Spinal cord (tissue), 10 donors: ENCODE measurements around the gene TFF1. TPM values are rescaled to one million over a fixed set of nuclear protein-coding genes. Genes with fewer than 3 reads are reported as not detected.

Experiments used
- DNase-seq, 6 donors: peaks; one replicate each; pipeline versions ENCODE4 v3.0.0 to v3.0.0-alpha.2; 2013 to 2015; ENCODE audit warnings: low spot score in 6 of 6, low read depth in 4 of 6
- H3K27ac ChIP-seq: one replicate; pipeline ENCODE4 v1.5.1; 2013; ENCODE audit warnings: low read depth, low read length, control low read depth
- H3K27me3 ChIP-seq: one replicate; pipeline ENCODE4 v1.6.1; 2013; ENCODE audit warnings: low read length; ENCODE audit not compliant: control insufficient read depth, insufficient read depth
- H3K36me3 ChIP-seq: one replicate; pipeline ENCODE4 v1.6.1; 2013; ENCODE audit warnings: low read length; ENCODE audit not compliant: control insufficient read depth, insufficient read depth
- H3K4me1 ChIP-seq: one replicate; pipeline ENCODE4 v1.6.1; 2013; ENCODE audit warnings: low read length; ENCODE audit not compliant: control insufficient read depth, insufficient read depth
- H3K4me3 ChIP-seq: one replicate; pipeline ENCODE4 v1.5.1; 2013; ENCODE audit warnings: low read depth, low read length, control low read depth
- H3K9me3 ChIP-seq: one replicate; pipeline ENCODE4 v1.6.1; 2013; ENCODE audit warnings: low read length; ENCODE audit not compliant: control insufficient read depth, insufficient read depth
- WGBS: methylation state at CpG from one replicate; pipeline ENCODE4 v1.1.5; 2013; ENCODE audit warnings: missing lambda C conversion rate; ENCODE audit not compliant: insufficient coverage; 5-methylcytosine and 5-hydroxymethylcytosine counted together
- polyA plus RNA-seq, 2 donors: library from polyadenylated mRNA; unstranded; fragments of 120-200 nt; gene quantifications; one replicate each; pipeline ENCODE4 v1.2.1, GENCODE V29; 2013; ENCODE audit not compliant: insufficient read length in 2 of 2
- total RNA-seq, 2 donors: library from RNA; depleted of rRNA in 1 of 2; stranded (reverse); fragments of 120-200 nt in 1 of 2; fragments of >200 nt in 1 of 2; gene quantifications; one replicate each; pipeline versions ENCODE4 v1.2.3 to v1.2.4, GENCODE V29; 2013 to 2014
- donor health status: healthy.

The TFF1 gene
- total and polyA plus RNA-seq, 4 donors: not detected

GRCh38 chr21:42377211-42377950 is 11.0 kb upstream of the TFF1 start:
- H3K36me3 ChIP-seq: no peaks in the 10 kb centered on the region
- H3K4me3 ChIP-seq: no peak overlapping the region
- H3K9me3 ChIP-seq: no peaks in the 10 kb centered on the region
- peaks cover 2% of the 10 kb centered on the region for H3K27me3 ChIP-seq
- no peak overlapping the region for H3K27ac ChIP-seq
- H3K4me1 ChIP-seq: peaks cover 11% of the 10 kb centered on the region
- 92% methylated on average over 24 of the region's 24 CpGs for WGBS
- no peak for DNase-seq

GRCh38 chr21:42376338-42376982 is 10.1 kb upstream of the TFF1 start:
- H3K27me3 ChIP-seq: peaks cover 2% of the 10 kb centered on the region
- H3K4me1 ChIP-seq: peaks cover 11% of the 10 kb centered on the region
- WGBS: 81% methylated on average over 32 of the region's 32 CpGs
- no peak for DNase-seq
- no peaks in the 10 kb centered on the region for H3K36me3 ChIP-seq
- no peak overlapping the region for H3K4me3 ChIP-seq
- no peaks in the 10 kb centered on the region for H3K9me3 ChIP-seq
- H3K27ac ChIP-seq: no peak overlapping the region

GRCh38 chr21:42375966-42376337 is 9.6 kb upstream of the TFF1 start:
- no peak overlapping the region for H3K27ac ChIP-seq
- no peak for DNase-seq
- peaks cover 11% of the 10 kb centered on the region for H3K4me1 ChIP-seq
- H3K4me3 ChIP-seq: no peak overlapping the region
- H3K27me3 ChIP-seq: peaks cover 2% of the 10 kb centered on the region
- H3K36me3 ChIP-seq: no peaks in the 10 kb centered on the region
- H3K9me3 ChIP-seq: no peaks in the 10 kb centered on the region
- 95% methylated on average over 3 of the region's 3 CpGs for WGBS

DNA sequence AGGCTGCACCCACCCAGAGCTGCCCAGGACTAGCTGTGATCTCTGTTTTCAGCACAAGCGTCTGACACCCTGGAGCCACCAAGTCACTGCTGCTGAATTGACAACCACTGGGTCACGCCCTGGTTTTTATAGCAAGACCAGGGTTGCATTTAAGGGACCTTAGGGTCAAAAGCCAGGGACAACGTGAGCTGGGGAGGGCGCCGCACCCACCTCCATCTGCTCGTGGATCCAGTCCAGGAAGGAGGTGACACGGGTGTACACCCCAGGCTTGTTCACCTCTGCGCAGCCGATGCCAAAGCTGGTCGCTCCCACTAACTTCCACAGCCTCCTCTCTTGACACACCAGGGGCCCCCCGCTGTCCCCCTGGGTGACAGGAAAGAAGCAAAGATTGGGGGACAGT is 9.2 kb upstream of the TFF1 start:
- Histone ChIP-seq H3K4me1 (peaks cover 11% of the 10 kb centered on the region), H3K36me3 (no peaks in the 10 kb centered on the region), H3K9me3 (no peaks in the 10 kb centered on the region), H3K27me3 (peaks cover 2% of the 10 kb centered on the region), H3K27ac (no peak overlapping the region), H3K4me3 (no peak overlapping the region)
- WGBS: 76% methylated on average over 10 of the region's 11 CpGs
- no peak for DNase-seq

- Histone ChIP-seq H3K27ac (no peak overlapping the region), H3K36me3 (no peaks in the 10 kb centered on the region), H3K9me3 (no peaks in the 10 kb centered on the region), H3K4me1 (peaks cover 11% of the 10 kb centered on the region), H3K27me3 (peaks cover 2% of the 10 kb centered on the region), H3K4me3 (no peak overlapping the region)
- no peak for DNase-seq
- WGBS: 27% methylated on average over 22 of the region's 23 CpGs
These were observed 8.6 kb upstream of the TFF1 start for GRCh38 chr21:42374864-42375499.

DNA sequence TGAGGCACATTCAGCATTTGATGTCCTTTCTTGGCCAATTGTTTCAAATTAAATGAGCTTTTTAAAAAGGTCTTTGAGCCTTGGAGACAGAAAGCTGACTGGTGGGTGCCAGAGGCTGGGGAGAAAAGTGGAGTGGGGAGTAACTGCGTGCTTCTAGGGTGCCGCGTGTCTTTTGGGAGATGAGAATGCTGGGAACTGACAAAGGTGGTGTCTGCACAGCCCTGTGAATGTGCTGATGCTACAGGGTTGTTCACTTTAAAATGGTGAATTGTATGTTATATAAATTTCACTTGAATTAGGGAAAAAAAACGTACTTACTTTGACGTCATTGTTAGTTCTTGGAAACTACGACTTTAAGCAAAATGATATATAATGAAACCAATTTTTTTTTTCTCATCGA is 8.1 kb upstream of the TFF1 start:
- Histone ChIP-seq H3K36me3 (no peaks in the 10 kb centered on the region), H3K27me3 (peaks cover 2% of the 10 kb centered on the region), H3K27ac (no peak overlapping the region), H3K9me3 (no peaks in the 10 kb centered on the region), H3K4me1 (peaks cover 11% of the 10 kb centered on the region), H3K4me3 (no peak overlapping the region)
- WGBS: 65% methylated on average over 4 of the region's 7 CpGs
- DNase-seq: no peak

DNA sequence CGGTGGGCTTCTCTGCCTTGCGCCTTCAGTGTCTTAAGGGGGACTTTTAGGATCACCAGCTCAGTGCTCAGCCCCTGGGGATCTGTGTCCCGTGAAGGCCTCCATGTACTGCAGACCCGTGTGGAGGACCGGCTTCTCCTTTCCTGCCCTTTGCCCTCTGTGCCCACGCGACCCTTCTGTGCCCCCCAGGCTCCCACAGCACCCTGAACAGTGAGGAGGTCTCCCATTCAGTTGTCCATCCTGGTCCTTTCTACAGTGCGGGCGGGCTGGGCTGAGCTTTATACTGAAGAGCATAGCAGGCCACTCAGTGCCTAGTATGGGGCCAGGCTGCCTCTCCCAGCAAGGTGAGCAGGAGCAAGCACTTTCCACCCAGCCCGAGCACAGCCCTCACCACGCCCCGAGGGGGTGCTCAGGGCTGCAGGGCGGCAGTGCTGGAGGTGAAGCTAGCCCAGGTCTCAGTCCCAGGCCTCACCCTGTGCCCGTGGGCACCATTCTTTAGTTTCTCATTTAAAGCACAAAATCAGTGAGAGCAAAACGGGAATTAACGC is 7.6 kb upstream of the TFF1 start:
- Histone ChIP-seq H3K4me1 (peaks cover 11% of the 10 kb centered on the region), H3K27me3 (peaks cover 2% of the 10 kb centered on the region), H3K36me3 (no peaks in the 10 kb centered on the region), H3K27ac (no peak overlapping the region), H3K9me3 (no peaks in the 10 kb centered on the region), H3K4me3 (no peak overlapping the region)
- WGBS: 94% methylated on average over 13 of the region's 16 CpGs
- DNase-seq: no peak

- H3K27ac ChIP-seq: no peak overlapping the region
- H3K9me3 ChIP-seq: no peaks in the 10 kb centered on the region
- no peak overlapping the region for H3K4me3 ChIP-seq
- no peaks in the 10 kb centered on the region for H3K36me3 ChIP-seq
- peaks cover 11% of the 10 kb centered on the region for H3K4me1 ChIP-seq
- peaks cover 2% of the 10 kb centered on the region for H3K27me3 ChIP-seq
- no peak for DNase-seq
- WGBS: 81% methylated on average over 19 of the region's 25 CpGs
These were observed 7.0 kb upstream of the TFF1 start for GRCh38 chr21:42373196-42373907.

DNA sequence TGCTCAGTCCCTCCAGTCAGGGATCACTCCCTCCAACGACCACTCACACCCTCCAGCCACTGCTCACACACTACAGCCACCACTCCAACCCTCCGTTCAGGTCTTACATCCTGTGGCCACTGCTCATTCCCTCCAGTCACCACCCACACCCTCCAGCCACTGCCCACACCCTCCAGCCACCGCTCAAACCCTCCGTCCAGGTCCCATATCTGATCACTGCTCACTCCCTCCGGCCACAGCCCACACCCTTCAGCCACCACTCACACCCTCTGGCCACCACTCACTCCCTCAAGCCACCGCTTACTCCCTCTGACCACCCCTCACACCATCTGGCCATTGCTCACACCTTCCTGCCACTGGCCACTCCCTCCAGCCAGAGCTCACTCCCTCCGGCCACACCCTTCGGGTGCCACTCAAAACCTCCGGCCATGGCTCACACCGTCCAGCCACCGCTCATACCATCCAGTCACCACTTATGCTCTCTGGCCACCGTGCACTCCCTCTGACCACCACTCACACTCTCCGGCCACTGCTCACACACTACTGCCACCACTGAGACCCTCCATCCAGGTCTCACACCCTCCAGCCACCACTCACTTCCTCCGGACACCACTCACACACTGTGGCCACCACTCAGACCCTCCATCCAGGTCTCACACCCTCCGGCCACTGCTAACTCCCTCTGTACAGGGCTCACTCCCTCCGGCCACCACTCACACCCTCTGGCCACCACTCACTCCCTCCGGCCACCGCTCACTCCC is 4.7 kb upstream of the TFF1 start:
- Histone ChIP-seq H3K9me3 (no peaks in the 10 kb centered on the region), H3K4me1 (peaks cover 11% of the 10 kb centered on the region), H3K27ac (no peak overlapping the region), H3K27me3 (no peaks in the 10 kb centered on the region), H3K4me3 (no peak overlapping the region), H3K36me3 (no peaks in the 10 kb centered on the region)
- DNase-seq: no peak
- WGBS: 85% methylated on average over 17 of the region's 18 CpGs
